ENCODE results near the gene PFDN1. TPM values are rescaled to one million over a fixed set of nuclear protein-coding genes. Genes with fewer than 3 reads are reported as not detected.

The PFDN1 gene
- total RNA-seq, 6 experiments from 2014 or later, result 9.8 to 30.8 (median 14.7) TPM

DNA sequence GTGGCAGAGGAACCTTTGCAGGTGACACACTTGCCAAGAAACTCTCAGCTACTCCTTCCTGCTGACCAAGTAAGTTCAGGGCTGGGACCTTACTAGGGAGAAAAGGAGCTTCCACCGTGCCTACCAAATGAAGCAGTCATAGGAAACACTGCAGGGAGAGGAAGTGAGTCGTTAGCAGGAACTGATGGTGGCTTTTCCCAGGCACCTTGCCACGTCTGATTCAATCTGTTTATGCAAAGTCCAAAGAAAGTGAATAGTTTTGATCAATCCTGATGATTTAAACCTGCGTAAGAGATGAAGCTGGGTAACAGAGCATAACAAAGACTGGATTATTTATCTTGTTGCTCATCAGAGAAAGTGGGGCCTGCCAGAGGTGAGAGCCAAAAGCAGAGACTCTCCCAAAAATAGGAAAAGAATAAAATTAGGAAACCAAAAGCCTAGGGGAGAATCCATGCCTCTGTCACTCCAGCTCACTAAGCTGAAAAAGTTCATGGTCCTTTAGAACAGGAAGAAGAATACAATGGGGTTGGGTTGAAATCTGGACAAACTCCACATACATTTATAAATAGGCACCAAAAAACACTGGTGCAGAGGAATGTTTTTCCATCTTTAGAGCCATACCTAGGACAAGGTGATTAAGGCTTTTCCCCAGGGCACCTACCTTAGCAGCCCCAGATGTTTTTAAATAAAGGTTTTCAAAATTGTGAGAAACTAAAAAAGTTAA lies 9.3 kb upstream of the PFDN1 start:
- no peak for TF ChIP-seq POLR2A (IDR thresholded peaks at IDR 0.05)
- TF ChIP-seq, protein P1, sequence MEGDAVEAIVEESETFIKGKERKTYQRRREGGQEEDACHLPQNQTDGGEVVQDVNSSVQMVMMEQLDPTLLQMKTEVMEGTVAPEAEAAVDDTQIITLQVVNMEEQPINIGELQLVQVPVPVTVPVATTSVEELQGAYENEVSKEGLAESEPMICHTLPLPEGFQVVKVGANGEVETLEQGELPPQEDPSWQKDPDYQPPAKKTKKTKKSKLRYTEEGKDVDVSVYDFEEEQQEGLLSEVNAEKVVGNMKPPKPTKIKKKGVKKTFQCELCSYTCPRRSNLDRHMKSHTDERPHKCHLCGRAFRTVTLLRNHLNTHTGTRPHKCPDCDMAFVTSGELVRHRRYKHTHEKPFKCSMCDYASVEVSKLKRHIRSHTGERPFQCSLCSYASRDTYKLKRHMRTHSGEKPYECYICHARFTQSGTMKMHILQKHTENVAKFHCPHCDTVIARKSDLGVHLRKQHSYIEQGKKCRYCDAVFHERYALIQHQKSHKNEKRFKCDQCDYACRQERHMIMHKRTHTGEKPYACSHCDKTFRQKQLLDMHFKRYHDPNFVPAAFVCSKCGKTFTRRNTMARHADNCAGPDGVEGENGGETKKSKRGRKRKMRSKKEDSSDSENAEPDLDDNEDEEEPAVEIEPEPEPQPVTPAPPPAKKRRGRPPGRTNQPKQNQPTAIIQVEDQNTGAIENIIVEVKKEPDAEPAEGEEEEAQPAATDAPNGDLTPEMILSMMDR (IDR thresholded peaks at IDR 0.05), result no peak
- ATAC-seq, result peak; percentile 67 to 92 (median 79)
- Histone ChIP-seq H3K4me3 (no peak overlapping the region), H3K36me3 (no peaks in the 10 kb centered on the region), H3K4me1 (no peaks in the 10 kb centered on the region), H3K27ac (peak overlapping the region in 2 of 3 donors; percentile 36 to 44), H3K27me3 (no peaks in the 10 kb centered on the region), H3K9me3 (no peaks in the 10 kb centered on the region)
- no peak for DNase-seq
- intact Hi-C loops (cut with DNase I), result no loop called here
- WGBS (ENCODE audit: insufficient coverage, low coverage, low lambda C conversion rate, missing lambda C conversion rate), result 14% methylated on average over 4 of the region's 4 CpGs

DNA sequence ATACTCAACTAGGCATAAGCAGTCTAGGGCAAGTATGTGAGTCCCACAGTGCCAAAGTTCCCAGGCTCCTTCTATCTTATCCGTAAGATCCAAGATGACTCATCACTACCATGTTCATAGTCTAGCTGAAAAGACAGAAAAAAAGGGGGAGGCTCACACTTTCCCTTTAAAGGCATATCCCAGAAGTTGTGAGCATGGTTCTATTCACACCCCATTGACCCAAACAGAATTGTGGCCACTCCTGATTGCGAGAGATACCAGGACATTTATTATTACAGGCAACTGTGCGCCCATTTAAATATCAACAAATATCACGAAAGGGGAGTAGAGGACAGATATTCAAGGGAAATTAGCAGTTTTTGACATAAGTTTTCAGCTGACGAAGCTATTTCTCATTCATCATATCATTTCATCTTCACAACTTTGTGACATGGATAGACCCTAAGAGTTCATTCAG lies 8.1 kb upstream of the PFDN1 start:
- ATAC-seq, result peak in 1 of 4 donors; percentile 25
- 86% methylated on average over 5 of the region's 5 CpGs for WGBS (ENCODE audit: insufficient coverage, low coverage, low lambda C conversion rate, missing lambda C conversion rate)

DNA sequence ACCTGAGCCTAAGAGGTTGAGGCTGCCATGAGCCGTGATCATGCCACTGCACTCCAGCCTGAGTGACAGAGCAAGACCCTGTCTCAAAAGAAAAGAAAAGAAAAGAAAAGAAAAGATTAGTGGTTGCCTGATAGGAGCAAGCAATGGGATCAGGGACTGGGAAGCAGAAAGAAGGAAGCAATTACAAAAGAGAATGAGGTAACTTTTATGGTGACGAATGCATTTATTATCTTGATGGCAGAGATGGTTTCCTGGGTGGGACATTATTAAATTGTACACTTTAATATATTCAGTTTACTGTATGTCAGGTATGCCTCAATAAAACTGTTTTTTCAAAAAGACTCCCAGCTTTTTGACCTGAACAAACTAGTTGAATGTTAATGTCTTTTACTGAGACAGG lies 7.5 kb upstream of the PFDN1 start:
- ATAC-seq (no peak), DNase-seq (no peak)
- intact Hi-C loops (cut with DNase I), result no loop called here
- Histone ChIP-seq H3K36me3 (no peaks in the 10 kb centered on the region), H3K27me3 (no peaks in the 10 kb centered on the region), H3K4me3 (no peak overlapping the region), H3K4me1 (no peaks in the 10 kb centered on the region), H3K27ac (no peak overlapping the region), H3K9me3 (no peaks in the 10 kb centered on the region)
- no peak for TF ChIP-seq POLR2A (IDR thresholded peaks at IDR 0.05)
- TF ChIP-seq, protein P1 (IDR thresholded peaks at IDR 0.05), result no peak
- 58% methylated on average over 2 of the region's 2 CpGs for WGBS (ENCODE audit: insufficient coverage, low coverage, low lambda C conversion rate, missing lambda C conversion rate)

More for the DNA sequence above, 8.1 kb upstream of the PFDN1 start:
- H3K36me3 ChIP-seq, result no peaks in the 10 kb centered on the region
- H3K27me3 ChIP-seq, result no peaks in the 10 kb centered on the region
- H3K4me3 ChIP-seq, result no peak overlapping the region
- no peaks in the 10 kb centered on the region for H3K4me1 ChIP-seq
- no peaks in the 10 kb centered on the region for H3K9me3 ChIP-seq
- intact Hi-C loops (cut with DNase I), result no loop called here
- H3K27ac ChIP-seq, result no peak overlapping the region
- no peak for TF ChIP-seq POLR2A (IDR thresholded peaks at IDR 0.05)
- TF ChIP-seq, protein P1 (IDR thresholded peaks at IDR 0.05), result no peak
- DNase-seq, result no peak

DNA sequence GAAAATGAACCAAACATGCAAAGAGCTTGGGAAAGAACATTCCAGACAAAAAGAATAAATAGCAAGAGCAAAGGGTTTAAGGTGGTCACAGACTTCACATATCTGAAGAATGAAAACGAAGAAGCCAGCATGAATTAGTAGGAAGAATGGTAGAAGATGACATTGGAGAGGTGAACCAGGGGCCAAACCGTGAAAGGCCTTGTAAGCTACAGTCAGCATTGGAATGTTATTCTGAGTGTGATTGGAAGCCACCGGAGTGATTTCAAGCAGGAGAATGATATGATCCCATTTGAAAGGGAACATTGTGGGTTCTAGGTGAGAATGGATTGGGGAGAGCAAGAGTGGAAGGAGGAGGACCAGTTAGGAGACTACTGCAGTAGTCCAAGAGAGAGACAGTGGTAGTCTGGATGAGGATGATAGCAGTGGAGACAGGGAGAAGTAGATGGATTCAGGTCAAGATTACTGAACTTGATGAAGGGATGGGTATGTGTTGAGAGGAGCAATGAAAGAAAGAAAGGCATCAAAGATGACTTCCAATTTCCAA lies 6.9 kb upstream of the PFDN1 start:
- DNase-seq, result no peak
- H3K36me3 ChIP-seq, result no peaks in the 10 kb centered on the region
- no peak overlapping the region for H3K4me3 ChIP-seq
- no peak overlapping the region for H3K27ac ChIP-seq
- ATAC-seq, result no peak
- intact Hi-C loops (cut with DNase I), result no loop called here
- no peaks in the 10 kb centered on the region for H3K9me3 ChIP-seq
- H3K4me1 ChIP-seq, result no peaks in the 10 kb centered on the region
- H3K27me3 ChIP-seq, result no peaks in the 10 kb centered on the region
- TF ChIP-seq, protein P1 (IDR thresholded peaks at IDR 0.05), result no peak
- TF ChIP-seq POLR2A (IDR thresholded peaks at IDR 0.05), result no peak
- 83% methylated on average over 3 of the region's 3 CpGs for WGBS (ENCODE audit: insufficient coverage, low coverage, low lambda C conversion rate, missing lambda C conversion rate)
